VCaP (cell line): ENCODE measurements around the gene PSMD3.

Experiments used
- H3K27ac ChIP-seq: fragments of 450-650 bp; 2 replicates; pipeline ENCODE4 v1.5.1; 2017
- CTCF ChIP-seq: fragments of 450-650 bp; conservative IDR thresholded peaks from 2 replicates; pipeline ENCODE4 v1.5.1; 2017; ENCODE audit warnings: mild to moderate bottlenecking, moderate library complexity

The PSMD3 gene

GRCh38 chr17:40033339-40033738 is 52.7 kb downstream of the PSMD3 start:
- TF ChIP-seq CTCF: no peak
- H3K27ac ChIP-seq: no peak overlapping the region

- no peak overlapping the region for H3K27ac ChIP-seq
- TF ChIP-seq CTCF: no peak
Observed at GRCh38 chr17:40034426-40035161, 54.0 kb downstream of the PSMD3 start.

- peak; percentile 57 for TF ChIP-seq CTCF
Observed at GRCh38 chr17:40035162-40035559, 54.6 kb downstream of the PSMD3 start.

GRCh38 chr17:40038882-40039513 is 58.4 kb downstream of the PSMD3 start:
- H3K27ac ChIP-seq: peak overlapping the region; percentile 61
- peak; percentile 87 for TF ChIP-seq CTCF

More at GRCh38 chr17:40035162-40035559, 54.6 kb downstream of the PSMD3 start:
- H3K27ac ChIP-seq: no peak overlapping the region

- no peak overlapping the region for H3K27ac ChIP-seq
- no peak for TF ChIP-seq CTCF
Observed at GRCh38 chr17:40041196-40041595, 60.6 kb downstream of the PSMD3 start.
